Measurements from ENCODE around the gene MRC1. TPM values are rescaled to one million over a fixed set of nuclear protein-coding genes. Genes with fewer than 3 reads are reported as not detected.

MRC1 gene
- total RNA-seq, 1 experiment from 2014 or later = 0.07 TPM

GRCh38 chr10:17918187-17918903, 109.2 kb downstream of the MRC1 start:
- no peak overlapping the region for H3K4me2 ChIP-seq
- H3K9me2 ChIP-seq (ENCODE audit: insufficient read depth) = no peaks in the 10 kb centered on the region
- H3K9me3 ChIP-seq (ENCODE audit: insufficient read depth, low read depth) = no peaks in the 10 kb centered on the region
- no peak overlapping the region for H3K4me3 ChIP-seq
- H3K36me3 ChIP-seq (ENCODE audit: low read depth) = no peaks in the 10 kb centered on the region
- H3K27me3 ChIP-seq (ENCODE audit: insufficient read depth, low read depth) = no peaks in the 10 kb centered on the region
- peaks cover 8% of the 10 kb centered on the region; the same call in 1 of the 2 replicates for H3K4me1 ChIP-seq (replicated peaks; ENCODE audit: insufficient read depth)
- no TSS peak for BruUV-seq (replicated peaks)
- ChIA-PET POLR2A (ENCODE audit: unreplicated experiment) (no interaction called here), CTCF (interaction anchor here (0.5 kb wide), 1 partner anchor 71 kb away, joined by 4 read pairs; no protein-coding TSS in a partner anchor)
- intact Hi-C loops (cut with micrococcal nuclease; ENCODE audit: unreplicated experiment) = no loop called here
- no peaks in the 10 kb centered on the region for H4K20me1 ChIP-seq (ENCODE audit: insufficient read depth)
- H2AFZ ChIP-seq = no peak overlapping the region
- TF ChIP-seq CTCF (conservative IDR thresholded peaks at IDR 0.05) (no peak), EZH2 (IDR thresholded peaks at IDR 0.05; ENCODE audit: low read depth) (no peak)
- H3K79me2 ChIP-seq (ENCODE audit: low read depth) = no peaks in the 10 kb centered on the region
- peaks cover under 1% of the 10 kb centered on the region; the same call in 1 of the 2 replicates for H3F3A ChIP-seq (ENCODE audit: insufficient read depth, low read depth)
- no peak overlapping the region for H3K27ac ChIP-seq
- DNase-seq = no peak

GRCh38 chr10:17921378-17921777, 112.2 kb downstream of the MRC1 start:
- H2AFZ ChIP-seq = no peak overlapping the region
- ChIA-PET POLR2A (ENCODE audit: unreplicated experiment) (no interaction called here), CTCF (no interaction called here)
- H3K4me1 ChIP-seq (replicated peaks; ENCODE audit: insufficient read depth) = peaks cover 20% of the 10 kb centered on the region
- H3K4me2 ChIP-seq = no peak overlapping the region
- H3F3A ChIP-seq (ENCODE audit: insufficient read depth, low read depth) = peaks cover 17% of the 10 kb centered on the region; the same call in 1 of the 2 replicates
- no peaks in the 10 kb centered on the region for H4K20me1 ChIP-seq (ENCODE audit: insufficient read depth)
- H3K4me3 ChIP-seq = no peak overlapping the region
- H3K9me3 ChIP-seq (ENCODE audit: insufficient read depth, low read depth) = no peaks in the 10 kb centered on the region
- BruUV-seq (replicated peaks) = no TSS peak
- H3K36me3 ChIP-seq (ENCODE audit: low read depth) = no peaks in the 10 kb centered on the region
- no peak for TF ChIP-seq EZH2 (IDR thresholded peaks at IDR 0.05; ENCODE audit: low read depth)
- TF ChIP-seq CTCF (conservative IDR thresholded peaks at IDR 0.05) = no peak
- H3K9me2 ChIP-seq (ENCODE audit: insufficient read depth) = no peaks in the 10 kb centered on the region
- H3K79me2 ChIP-seq (ENCODE audit: low read depth) = no peaks in the 10 kb centered on the region
- no peak overlapping the region for H3K27ac ChIP-seq
- H3K27me3 ChIP-seq (ENCODE audit: insufficient read depth, low read depth) = no peaks in the 10 kb centered on the region
- DNase-seq = no peak
- intact Hi-C loops (cut with micrococcal nuclease; ENCODE audit: unreplicated experiment) = loop anchor here (5.0 kb wide), 2 partner anchors 181 to 314 kb away; no protein-coding TSS in a partner anchor

GRCh38 chr10:17923728-17924127, 114.6 kb downstream of the MRC1 start:
- DNase-seq = peak; percentile 86 to 87
- peak overlapping the region; percentile 45 for H3K4me2 ChIP-seq
- intact Hi-C loops (cut with micrococcal nuclease; ENCODE audit: unreplicated experiment) = loop anchor here (1.0 to 5.0 kb wide), 4 partner anchors 61 to 316 kb away; no protein-coding TSS in a partner anchor

More at GRCh38 chr10:17923728-17924127, 114.6 kb downstream of the MRC1 start:
- TSS peak; percentile 36 for BruUV-seq (replicated peaks)
- peak overlapping the region; percentile 57 for H2AFZ ChIP-seq
- H3K79me2 ChIP-seq (ENCODE audit: low read depth) = no peaks in the 10 kb centered on the region
- peaks cover 17% of the 10 kb centered on the region; the same call in 1 of the 2 replicates for H3F3A ChIP-seq (ENCODE audit: insufficient read depth, low read depth)
- H3K27me3 ChIP-seq (ENCODE audit: insufficient read depth, low read depth) = no peaks in the 10 kb centered on the region
- H3K27ac ChIP-seq = peak overlapping the region; percentile 86
- H3K4me3 ChIP-seq = no peak overlapping the region; the same call in 1 of the 2 replicates
- no peaks in the 10 kb centered on the region for H3K9me2 ChIP-seq (ENCODE audit: insufficient read depth)
- POLR2A ChIA-PET (ENCODE audit: unreplicated experiment) = interaction anchor here (0.7 kb wide), 1 partner anchor 91 kb away, joined by 6 read pairs; no protein-coding TSS in a partner anchor
- peaks cover 20% of the 10 kb centered on the region for H3K4me1 ChIP-seq (replicated peaks; ENCODE audit: insufficient read depth)
- no peaks in the 10 kb centered on the region for H4K20me1 ChIP-seq (ENCODE audit: insufficient read depth)
- no peaks in the 10 kb centered on the region for H3K36me3 ChIP-seq (ENCODE audit: low read depth)
- no peak for TF ChIP-seq CTCF (conservative IDR thresholded peaks at IDR 0.05)
- TF ChIP-seq EZH2 (IDR thresholded peaks at IDR 0.05; ENCODE audit: low read depth) = no peak
- CTCF ChIA-PET = interaction anchor here (0.5 to 0.6 kb wide), 2 partner anchors 318 to 1059 kb away, joined by 3 to 4 read pairs; no protein-coding TSS in a partner anchor
- H3K9me3 ChIP-seq (ENCODE audit: insufficient read depth, low read depth) = no peaks in the 10 kb centered on the region
